ENCODE measurements around the gene DCTN2. TPM values are rescaled to one million over a fixed set of nuclear protein-coding genes. Genes with fewer than 3 reads are reported as not detected.
"Not testable (repeated sequence)": the region's sequence is repeated elsewhere in the genome, so short reads cannot be mapped to it uniquely, and the experiment has no call there.

The DCTN2 gene
- total RNA-seq, 1 donor from 2014 or later = 116 TPM

- H3K27ac ChIP-seq = peak overlapping the region; percentile 94 to 98
- TF ChIP-seq, protein P1, sequence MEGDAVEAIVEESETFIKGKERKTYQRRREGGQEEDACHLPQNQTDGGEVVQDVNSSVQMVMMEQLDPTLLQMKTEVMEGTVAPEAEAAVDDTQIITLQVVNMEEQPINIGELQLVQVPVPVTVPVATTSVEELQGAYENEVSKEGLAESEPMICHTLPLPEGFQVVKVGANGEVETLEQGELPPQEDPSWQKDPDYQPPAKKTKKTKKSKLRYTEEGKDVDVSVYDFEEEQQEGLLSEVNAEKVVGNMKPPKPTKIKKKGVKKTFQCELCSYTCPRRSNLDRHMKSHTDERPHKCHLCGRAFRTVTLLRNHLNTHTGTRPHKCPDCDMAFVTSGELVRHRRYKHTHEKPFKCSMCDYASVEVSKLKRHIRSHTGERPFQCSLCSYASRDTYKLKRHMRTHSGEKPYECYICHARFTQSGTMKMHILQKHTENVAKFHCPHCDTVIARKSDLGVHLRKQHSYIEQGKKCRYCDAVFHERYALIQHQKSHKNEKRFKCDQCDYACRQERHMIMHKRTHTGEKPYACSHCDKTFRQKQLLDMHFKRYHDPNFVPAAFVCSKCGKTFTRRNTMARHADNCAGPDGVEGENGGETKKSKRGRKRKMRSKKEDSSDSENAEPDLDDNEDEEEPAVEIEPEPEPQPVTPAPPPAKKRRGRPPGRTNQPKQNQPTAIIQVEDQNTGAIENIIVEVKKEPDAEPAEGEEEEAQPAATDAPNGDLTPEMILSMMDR (IDR thresholded peaks at IDR 0.05) = no peak
- H3K27me3 ChIP-seq = no peaks in the 10 kb centered on the region
- peaks cover 46 to 53% of the 10 kb centered on the region in 2 donors for H3K36me3 ChIP-seq
- no peak overlapping the region for H3K4me3 ChIP-seq
- H3K9me3 ChIP-seq = no peaks in the 10 kb centered on the region
- no peak for DNase-seq (ENCODE audit: low spot score in 2 of 2)
- intact Hi-C loops (cut with DNase I) = no loop called here
- peaks cover 20 to 37% of the 10 kb centered on the region in 2 donors for H3K4me1 ChIP-seq
These were observed 29.8 kb downstream of the DCTN2 start for GRCh38 chr12:57517187-57517586.

GRCh38 chr12:57516617-57517153, 30.3 kb downstream of the DCTN2 start:
- H3K36me3 ChIP-seq = peaks cover 51 to 58% of the 10 kb centered on the region in 2 donors

DNA sequence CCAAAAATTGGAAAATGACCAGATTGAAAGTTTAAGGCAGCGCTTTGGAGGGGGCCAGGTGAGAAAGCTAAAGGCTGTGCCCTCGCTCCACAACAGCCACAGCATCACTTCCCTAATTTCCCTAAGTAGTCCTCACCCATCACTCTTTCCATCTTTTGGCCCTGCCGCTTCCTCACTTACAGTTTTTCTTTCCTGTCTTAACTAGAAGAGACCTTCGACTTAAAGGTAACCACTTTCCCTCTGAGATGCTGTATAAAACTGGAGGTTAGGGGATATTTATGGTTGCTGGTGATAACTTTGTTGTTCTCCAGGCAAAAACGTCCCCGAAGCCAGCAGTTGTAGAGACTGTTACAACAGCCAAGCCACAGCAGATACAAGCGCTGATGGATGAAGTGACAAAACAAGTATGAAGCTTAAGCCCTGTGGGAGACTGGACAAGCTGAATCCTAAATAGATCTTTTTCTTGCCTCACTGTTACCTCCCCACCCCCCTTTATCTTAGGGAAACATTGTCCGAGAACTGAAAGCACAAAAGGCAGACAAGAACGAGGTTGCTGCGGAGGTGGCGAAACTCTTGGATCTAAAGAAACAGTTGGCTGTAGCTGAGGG, 31.0 kb downstream of the DCTN2 start:
- no peak overlapping the region for H3K4me3 ChIP-seq
- peaks cover 14 to 27% of the 10 kb centered on the region in 2 donors for H3K4me1 ChIP-seq
- no peaks in the 10 kb centered on the region for H3K27me3 ChIP-seq
- H3K36me3 ChIP-seq = peaks cover 57 to 62% of the 10 kb centered on the region in 2 donors
- TF ChIP-seq, protein P1 (IDR thresholded peaks at IDR 0.05) = no peak
- intact Hi-C loops (cut with DNase I) = no loop called here
- H3K27ac ChIP-seq = no peak overlapping the region
- DNase-seq (ENCODE audit: low spot score in 2 of 2) = no peak
- H3K9me3 ChIP-seq = no peaks in the 10 kb centered on the region

More at GRCh38 chr12:57516617-57517153, 30.3 kb downstream of the DCTN2 start:
- Histone ChIP-seq H3K4me3 (no peak overlapping the region), H3K27me3 (no peaks in the 10 kb centered on the region), H3K9me3 (no peaks in the 10 kb centered on the region), H3K4me1 (peaks cover 19 to 33% of the 10 kb centered on the region in 2 donors), H3K27ac (peak overlapping the region; percentile 94 to 98)
- TF ChIP-seq, protein P1 (IDR thresholded peaks at IDR 0.05) = no peak
- no peak for DNase-seq (ENCODE audit: low spot score in 2 of 2)
- intact Hi-C loops (cut with DNase I) = no loop called here

DNA sequence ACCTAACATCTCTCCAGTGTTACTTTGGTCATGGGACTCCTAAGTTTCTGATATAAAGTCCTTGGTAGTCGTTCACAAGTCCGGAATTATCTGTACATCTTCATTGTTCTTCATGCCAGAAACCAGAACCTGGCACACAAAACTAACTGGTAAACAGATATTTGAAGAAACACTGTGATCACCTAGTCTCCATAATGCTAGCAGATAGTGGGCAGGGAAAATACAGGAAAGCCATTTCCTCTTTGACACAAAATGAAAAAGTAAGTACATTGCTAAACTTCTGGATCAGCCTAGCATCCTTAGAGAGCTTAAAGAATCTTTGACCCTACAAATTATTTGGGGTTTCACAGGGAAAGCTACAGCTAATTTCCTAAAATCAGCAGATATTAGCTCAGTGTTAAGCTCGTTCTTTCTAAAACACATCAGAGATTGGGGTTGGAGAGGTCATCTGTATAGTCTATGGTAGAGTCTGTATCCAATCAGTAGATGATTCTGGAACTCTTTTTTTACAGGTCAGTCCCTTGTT, 31.5 kb downstream of the DCTN2 start:
- Histone ChIP-seq H3K36me3 (peaks cover 63 to 66% of the 10 kb centered on the region in 2 donors), H3K9me3 (no peaks in the 10 kb centered on the region), H3K4me3 (no peak overlapping the region), H3K4me1 (peaks cover 13 to 23% of the 10 kb centered on the region in 2 donors), H3K27ac (no peak overlapping the region), H3K27me3 (no peaks in the 10 kb centered on the region)
- intact Hi-C loops (cut with DNase I) = no loop called here
- TF ChIP-seq, protein P1 (IDR thresholded peaks at IDR 0.05) = no peak
- DNase-seq (ENCODE audit: low spot score in 2 of 2) = no peak

GRCh38 chr12:57514720-57515407, 32.1 kb downstream of the DCTN2 start:
- Histone ChIP-seq H3K27ac (no peak overlapping the region), H3K27me3 (no peaks in the 10 kb centered on the region), H3K9me3 (no peaks in the 10 kb centered on the region), H3K4me1 (peaks cover 13 to 23% of the 10 kb centered on the region in 2 donors), H3K36me3 (peaks cover 64 to 72% of the 10 kb centered on the region in 2 donors), H3K4me3 (no peak overlapping the region)
- TF ChIP-seq, protein P1 (IDR thresholded peaks at IDR 0.05) = no peak
- DNase-seq (ENCODE audit: low spot score in 2 of 2) = no peak
- intact Hi-C loops (cut with DNase I) = no loop called here

DNA sequence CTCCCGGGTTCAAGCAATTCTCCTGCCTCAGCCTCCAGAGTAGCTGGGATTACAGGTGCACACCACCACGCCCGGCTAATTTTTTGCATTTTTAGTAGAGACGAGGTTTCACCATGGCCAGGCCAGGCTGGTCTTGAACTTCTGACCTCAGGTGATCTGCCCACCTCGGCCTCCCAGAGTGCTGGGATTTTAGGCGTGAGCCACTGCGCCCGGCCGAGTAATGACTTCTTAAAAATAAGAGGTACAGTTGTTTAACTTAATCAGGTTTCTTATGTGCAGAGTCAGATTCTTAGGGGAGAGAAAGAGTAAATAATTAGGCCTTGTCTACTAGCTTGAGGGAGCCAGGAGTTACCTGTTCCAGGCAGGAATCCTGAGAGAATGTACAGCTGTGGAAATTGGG, 32.7 kb downstream of the DCTN2 start:
- H3K27ac ChIP-seq; intact Hi-C loops (cut with DNase I); H3K9me3 ChIP-seq: not testable (repeated sequence)

GRCh38 chr12:57513677-57514076, 33.3 kb downstream of the DCTN2 start:
- DNase-seq (ENCODE audit: low spot score in 2 of 2); intact Hi-C loops (cut with DNase I); H3K27me3 ChIP-seq; H3K27ac ChIP-seq; H3K9me3 ChIP-seq; H3K4me3 ChIP-seq: not testable (repeated sequence)
- peaks cover 9 to 15% of the 10 kb centered on the region in 2 donors for H3K4me1 ChIP-seq
- H3K36me3 ChIP-seq = peaks cover 70 to 82% of the 10 kb centered on the region in 2 donors

More for the DNA sequence above, 32.7 kb downstream of the DCTN2 start:
- not testable (repeated sequence) for DNase-seq (ENCODE audit: low spot score in 2 of 2); H3K27me3 ChIP-seq; H3K4me3 ChIP-seq
- Histone ChIP-seq H3K4me1 (peaks cover 13 to 21% of the 10 kb centered on the region in 2 donors), H3K36me3 (peaks cover 70 to 76% of the 10 kb centered on the region in 2 donors)
